Thoracic aorta (tissue), 2 donors: ENCODE results near the gene SLC25A51. TPM values are rescaled to one million over a fixed set of nuclear protein-coding genes. Genes with fewer than 3 reads are reported as not detected.

Experiments
- ATAC-seq: fragments of 150-250 bp; one replicate; pipeline ENCODE4 v1.8.0; 2017; ENCODE audit warnings: low read depth; ENCODE audit not compliant: insufficient number of reproducible peaks, low FRiP score
- DNase-seq: peaks from one replicate; pipeline ENCODE4 v3.0.0-alpha.2; 2020; ENCODE audit warnings: low spot score
- H3K27ac ChIP-seq, 2 donors: fragments of 200-600 bp; sonication (generic); 1 replicate in 1 of 2; 2 replicates in 1 of 2; pipeline ENCODE4 v1.5.1; 2016; ENCODE audit warnings: mild to moderate bottlenecking in 2 of 2, moderate library complexity in 2 of 2
- H3K27me3 ChIP-seq: fragments of 200-600 bp; sonication (generic); replicated peaks from 2 replicates; pipeline ENCODE4 v1.6.0; 2016; ENCODE audit warnings: mild to moderate bottlenecking; ENCODE audit not compliant: insufficient read depth
- H3K36me3 ChIP-seq: fragments of 200-600 bp; sonication (generic); one replicate; pipeline ENCODE4 v1.5.1; 2016
- H3K4me1 ChIP-seq, 2 donors: fragments of 200-600 bp; sonication (generic); 1 replicate in 1 of 2; 2 replicates in 1 of 2; pipeline versions ENCODE4 v1.5.1 to v1.6.0; 2016; ENCODE audit warnings: low read depth in 2 of 2, mild to moderate bottlenecking in 1 of 2; ENCODE audit not compliant: control insufficient read depth in 1 of 2
- H3K4me3 ChIP-seq: fragments of 200-600 bp; sonication (generic); 2 replicates; pipeline ENCODE4 v1.5.1; 2016; ENCODE audit warnings: mild to moderate bottlenecking
- H3K9me3 ChIP-seq: fragments of 200-600 bp; sonication (generic); 2 replicates; pipeline ENCODE4 v1.5.1; 2016
- CTCF ChIP-seq: fragments of 200-600 bp; sonication (generic); IDR thresholded peaks from one replicate; pipeline ENCODE4 v1.5.1; 2019; ENCODE audit warnings: antibody characterized with exemption
- total RNA-seq, 2 donors: library from RNA; depleted of rRNA; stranded (reverse); fragments of >200 nt; gene quantifications; one replicate each; pipeline versions ENCODE4 v1.1.0 to v1.2.3, GENCODE V29; 2016

SLC25A51 gene
- total RNA-seq, 2 donors from 2014 or later, result 29.9 to 39.1 TPM

- Histone ChIP-seq H3K9me3 (no peaks in the 10 kb centered on the region), H3K27ac (no peak overlapping the region), H3K27me3 (no peaks in the 10 kb centered on the region), H3K4me3 (no peak overlapping the region), H3K4me1 (peaks cover 3 to 43% of the 10 kb centered on the region in 2 donors), H3K36me3 (no peaks in the 10 kb centered on the region)
- ATAC-seq (no peak), DNase-seq (no peak)
- TF ChIP-seq CTCF, result no peak
These were observed 24.9 kb upstream of the SLC25A51 start for GRCh38 chr9:37928552-37929430.

- ATAC-seq (no peak), DNase-seq (no peak)
- H3K4me1 ChIP-seq, result peaks cover 3 to 43% of the 10 kb centered on the region in 2 donors
- no peak for TF ChIP-seq CTCF
- no peaks in the 10 kb centered on the region for H3K36me3 ChIP-seq
- no peaks in the 10 kb centered on the region for H3K9me3 ChIP-seq
- H3K27ac ChIP-seq, result no peak overlapping the region
- H3K27me3 ChIP-seq, result no peaks in the 10 kb centered on the region
- no peak overlapping the region for H3K4me3 ChIP-seq
These were observed 23.9 kb upstream of the SLC25A51 start for GRCh38 chr9:37927601-37928551.

- no peak for DNase-seq
- no peak for ATAC-seq
- Histone ChIP-seq H3K4me1 (peaks cover 3 to 49% of the 10 kb centered on the region in 2 donors), H3K36me3 (no peaks in the 10 kb centered on the region), H3K9me3 (no peaks in the 10 kb centered on the region), H3K27ac (no peak overlapping the region), H3K27me3 (no peaks in the 10 kb centered on the region), H3K4me3 (no peak overlapping the region)
- no peak for TF ChIP-seq CTCF
These were observed 23.2 kb upstream of the SLC25A51 start for GRCh38 chr9:37927132-37927531.

- Histone ChIP-seq H3K4me1 (peaks cover 3 to 53% of the 10 kb centered on the region in 2 donors), H3K9me3 (no peaks in the 10 kb centered on the region), H3K27ac (no peak overlapping the region), H3K4me3 (no peak overlapping the region), H3K27me3 (no peaks in the 10 kb centered on the region), H3K36me3 (no peaks in the 10 kb centered on the region)
- TF ChIP-seq CTCF, result no peak
- no peak for DNase-seq
- ATAC-seq, result no peak
These were observed 22.8 kb upstream of the SLC25A51 start for GRCh38 chr9:37926737-37927118.
